NCI-H446 (cell line): ENCODE data around the gene SLC51B.
"Not testable (repeated sequence)": the region's sequence is repeated elsewhere in the genome, so short reads cannot be mapped to it uniquely, and the experiment has no call there.

Experiments used
- DNase-seq, 2 experiments: peaks; one replicate each; lab custom pipeline; 2025; lab: John Stamatoyannopoulos, UW

SLC51B gene

DNA sequence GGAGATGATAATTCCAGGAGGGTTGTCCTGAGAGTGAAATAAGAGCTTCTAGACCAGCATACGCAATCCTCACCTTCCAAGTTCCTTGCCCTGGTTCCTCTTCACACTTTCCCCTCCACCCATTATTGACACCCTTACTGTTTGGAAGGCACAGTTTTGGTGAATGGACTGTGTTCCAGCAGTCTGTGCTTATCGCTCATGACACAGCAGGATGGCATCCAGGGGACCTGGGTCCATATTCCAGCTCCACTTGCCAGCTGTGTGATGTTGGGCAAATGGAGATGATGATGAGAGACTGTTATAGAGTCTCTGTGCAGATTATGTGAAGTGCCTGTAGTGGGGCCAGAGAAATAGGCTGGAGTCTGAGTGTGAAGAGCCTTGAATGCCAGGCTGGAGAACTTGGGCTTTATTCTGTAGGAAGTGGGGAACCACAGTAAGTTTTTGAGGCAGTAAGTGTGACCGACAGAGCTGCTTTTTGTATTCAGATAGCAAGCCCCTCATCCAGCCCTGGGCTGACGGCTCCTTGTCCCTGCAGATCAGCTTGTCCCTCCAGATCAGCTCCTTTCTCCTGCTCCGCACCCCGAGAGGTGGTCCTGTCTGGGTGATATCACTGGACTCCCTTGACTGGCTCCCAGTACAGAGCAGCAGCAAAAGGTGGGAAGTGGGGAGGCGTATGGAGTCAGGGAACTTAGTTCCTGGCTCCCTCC, 39.5 kb downstream of the SLC51B start:
- no peak for DNase-seq

- no peak for DNase-seq
Measured at GRCh38 chr15:65085207-65085753, 40.1 kb downstream of the SLC51B start.

GRCh38 chr15:65085990-65086679, 40.9 kb downstream of the SLC51B start:
- DNase-seq: no peak

- no peak for DNase-seq
Measured at GRCh38 chr15:65086680-65087111, 41.5 kb downstream of the SLC51B start.

DNA sequence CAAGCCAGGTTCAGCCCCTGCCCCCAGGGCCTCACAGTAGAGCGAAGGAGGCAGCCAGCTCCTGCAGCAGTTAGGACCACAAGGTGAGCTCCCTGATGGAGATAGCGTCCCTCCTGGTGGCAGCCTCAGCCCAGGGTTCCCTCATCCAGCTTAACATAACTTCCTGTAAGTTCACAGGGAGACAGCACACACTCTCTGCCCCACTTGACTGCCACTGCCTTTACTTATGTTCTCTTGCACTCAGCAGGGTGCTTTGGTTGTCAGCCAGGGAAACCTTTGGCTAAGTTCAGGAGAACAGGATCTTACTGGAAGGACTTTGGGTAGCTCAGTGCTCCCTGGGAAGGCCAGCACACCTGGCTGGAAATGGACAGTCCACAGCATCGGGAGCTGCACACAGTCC, 42.2 kb downstream of the SLC51B start:
- no peak for DNase-seq

GRCh38 chr15:65087873-65088642, 42.9 kb downstream of the SLC51B start:
- DNase-seq: no peak

- no peak for DNase-seq
Measured at GRCh38 chr15:65088643-65089021, 43.4 kb downstream of the SLC51B start.

DNA sequence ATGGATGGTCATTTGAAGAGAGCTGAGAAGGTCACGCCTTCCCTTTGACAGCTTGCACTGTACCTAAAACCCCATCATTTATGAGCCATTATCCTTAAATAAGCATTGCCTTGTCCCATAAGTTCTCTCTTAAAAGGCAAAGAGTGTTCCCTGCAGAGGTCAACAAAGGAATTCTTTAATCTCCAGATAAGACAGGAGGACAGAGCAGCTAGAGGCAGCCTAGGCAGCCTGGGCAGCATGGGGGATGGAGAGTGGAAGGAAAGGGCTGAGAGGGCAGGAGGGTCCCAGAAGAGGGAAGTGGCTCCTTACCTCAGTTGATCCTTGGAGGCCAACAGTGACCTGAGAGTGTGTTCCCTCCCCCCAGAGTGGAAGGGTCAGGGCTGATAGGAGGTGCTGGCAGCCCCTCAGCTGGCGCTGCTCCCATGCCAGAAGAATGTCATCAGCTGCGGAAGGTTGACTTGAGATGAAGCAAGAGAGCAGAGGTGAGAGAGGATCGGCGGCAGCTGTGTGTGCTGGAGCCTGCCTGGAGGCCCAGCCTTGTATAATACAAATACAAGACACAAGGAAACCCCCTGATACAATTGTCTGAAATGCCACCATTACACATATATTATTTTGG, 44.1 kb downstream of the SLC51B start:
- no peak for DNase-seq

DNA sequence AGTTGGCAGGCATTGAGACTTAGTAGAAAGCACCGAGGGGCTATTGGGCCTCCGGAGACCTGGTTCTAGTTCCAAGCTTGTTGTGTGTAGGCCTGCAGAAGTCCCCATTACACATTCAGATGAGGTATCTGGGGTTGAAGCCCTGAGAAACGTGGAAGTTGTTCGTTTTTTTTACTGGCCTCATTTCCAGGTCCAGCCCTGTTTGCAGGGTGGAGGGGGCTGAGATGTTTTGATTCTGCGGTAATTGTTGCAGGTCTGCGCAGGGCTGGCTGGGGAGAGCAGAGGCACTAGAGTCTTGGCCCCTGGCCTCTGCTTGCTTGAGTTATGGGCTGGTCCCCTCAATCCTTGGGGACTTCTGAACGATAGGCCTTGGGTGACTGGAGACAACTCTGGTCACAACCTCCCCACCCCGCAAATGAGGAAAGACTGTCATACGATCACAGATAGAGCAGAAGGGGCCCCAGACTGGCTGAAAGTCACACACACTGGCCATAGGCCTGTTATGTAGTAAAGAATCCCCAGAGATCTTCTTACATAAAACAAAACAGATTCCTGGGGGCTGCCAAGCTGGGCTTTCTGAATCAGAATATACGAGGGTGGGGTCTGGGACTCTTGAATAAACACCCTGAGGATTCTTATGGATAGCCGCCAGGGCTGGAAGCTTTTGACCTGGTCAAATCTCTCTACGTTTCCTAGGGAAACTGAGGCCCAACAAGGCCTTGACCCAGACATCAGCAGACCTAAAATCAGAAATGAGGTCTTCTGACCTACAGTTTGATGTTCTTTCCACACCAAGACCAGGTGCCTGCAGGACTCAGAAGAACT, 47.0 kb downstream of the SLC51B start:
- no peak for DNase-seq

DNA sequence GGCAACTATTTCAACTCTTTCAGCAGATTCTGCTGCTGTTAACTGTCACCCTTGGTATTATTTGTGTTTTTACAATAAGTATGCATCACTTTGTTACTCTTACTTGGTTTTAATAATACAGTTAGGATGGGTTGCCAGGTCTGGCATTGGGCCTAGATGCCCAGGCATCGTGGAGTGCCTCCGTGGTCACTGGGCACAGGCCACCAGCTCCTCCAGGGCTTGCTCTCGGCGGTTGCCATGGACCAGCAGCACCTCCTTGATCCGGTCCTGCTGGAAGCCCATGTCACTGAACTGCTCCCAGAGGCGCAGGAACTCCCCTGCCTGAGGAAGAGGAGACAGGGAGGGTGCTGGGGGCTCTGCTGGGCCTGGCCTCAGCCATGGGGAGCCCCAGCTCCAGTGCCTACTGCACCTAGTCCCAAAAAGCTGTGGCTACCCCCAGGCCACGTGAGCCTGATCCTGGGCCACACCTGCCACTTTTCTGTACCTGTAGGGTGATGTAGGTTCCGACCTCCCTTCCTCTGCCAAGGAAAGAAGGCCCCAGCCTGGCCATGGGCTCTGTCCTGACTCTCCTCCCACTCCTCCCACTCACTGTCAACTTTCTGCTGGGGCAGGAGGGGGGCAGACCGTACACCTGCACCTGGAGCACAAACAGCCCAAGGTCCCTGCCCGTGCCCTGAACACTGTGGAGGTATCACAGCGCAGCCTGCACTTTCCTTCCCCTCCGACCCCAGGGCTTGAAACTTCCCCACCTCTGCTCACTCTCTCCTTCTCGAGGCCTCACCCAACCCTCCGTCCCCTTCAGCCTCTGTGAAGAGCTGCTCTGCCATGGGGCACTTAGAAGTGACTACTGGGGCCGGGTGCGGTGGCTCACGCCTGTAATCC, 48.0 kb downstream of the SLC51B start:
- no peak for DNase-seq

- DNase-seq: not testable (repeated sequence)
Measured at GRCh38 chr15:65093793-65094170, 48.6 kb downstream of the SLC51B start.

- DNase-seq: no peak
Measured at GRCh38 chr15:65094294-65094995, 49.3 kb downstream of the SLC51B start.

DNA sequence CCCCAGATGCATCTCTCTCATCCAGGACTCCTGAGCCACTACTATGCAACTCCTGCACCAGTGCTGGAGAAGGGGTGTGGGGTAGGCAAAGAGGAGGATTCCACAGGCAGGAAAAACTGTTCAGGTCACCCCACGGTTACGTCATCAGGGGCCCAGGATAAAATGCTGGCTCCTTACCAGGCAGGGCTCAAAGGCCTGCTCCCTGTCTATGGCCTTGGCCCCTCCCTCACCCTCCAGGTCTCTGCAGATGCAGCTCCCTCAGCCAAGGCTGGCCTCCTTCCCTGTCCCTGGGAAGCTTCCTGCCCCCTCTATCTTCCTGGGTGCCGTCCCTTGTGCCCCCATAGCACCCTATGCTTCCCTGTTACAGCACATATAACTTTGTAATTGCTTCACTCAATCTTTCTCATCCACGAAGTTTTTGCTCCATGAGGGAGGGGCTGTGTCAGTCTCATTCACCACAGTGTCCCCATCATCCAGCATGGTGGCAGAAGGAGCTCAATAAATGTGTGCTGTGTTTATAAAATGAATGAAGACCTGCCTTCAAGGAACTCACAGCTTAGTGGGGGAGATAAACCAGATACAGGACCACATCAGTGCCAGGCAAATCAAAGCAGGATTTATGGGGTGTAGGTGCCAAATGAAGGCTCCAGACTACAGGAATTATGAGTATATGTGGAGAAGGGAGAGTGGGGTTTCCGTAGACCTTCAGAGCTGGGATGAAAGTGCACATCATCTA, 50.0 kb downstream of the SLC51B start:
- DNase-seq: no peak

- no peak for DNase-seq
Measured at GRCh38 chr15:65095747-65096104, 50.5 kb downstream of the SLC51B start.

DNA sequence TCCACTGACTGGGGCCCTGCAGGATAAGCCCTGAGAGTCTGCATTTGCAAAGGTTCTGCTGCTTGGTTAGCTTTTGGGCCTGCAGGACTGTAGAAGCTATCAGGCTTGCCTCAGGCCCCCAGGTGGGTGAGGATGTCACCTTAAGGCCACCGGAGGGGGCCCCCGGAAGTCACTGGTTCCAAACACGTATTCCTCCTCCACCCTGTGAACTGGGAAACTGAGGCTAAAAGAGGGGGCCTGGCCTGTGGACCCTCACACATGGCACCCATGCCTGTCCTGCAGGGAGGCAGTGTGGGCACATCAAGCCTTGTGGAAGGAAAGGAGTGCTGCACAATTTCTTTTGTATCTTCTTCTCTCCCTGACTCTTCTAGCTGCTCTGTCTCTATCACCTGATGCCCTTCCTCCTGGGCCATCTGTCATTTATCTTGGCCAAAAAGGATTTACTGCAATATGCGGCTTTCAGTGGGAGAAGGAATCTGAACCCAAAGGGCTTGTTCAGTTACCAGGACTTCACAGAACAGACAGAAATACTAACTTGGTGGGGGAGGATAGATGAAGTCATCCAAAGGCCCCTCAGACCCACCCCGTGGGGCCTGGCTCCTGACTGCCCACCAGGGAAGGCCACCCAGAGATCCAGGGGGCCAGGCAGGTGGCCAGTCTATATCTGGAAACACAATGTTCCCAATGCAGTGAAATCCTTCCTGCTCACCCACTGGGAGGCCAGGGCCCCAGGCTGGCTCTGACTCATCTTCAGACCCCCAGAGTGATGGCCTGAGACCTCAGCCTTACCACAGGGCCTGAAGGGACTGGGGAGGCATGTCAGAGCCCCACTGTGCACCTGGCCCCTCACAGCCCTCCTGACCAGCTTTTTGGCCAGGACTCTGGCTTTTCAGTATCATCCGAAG, 51.5 kb downstream of the SLC51B start:
- DNase-seq: no peak

- no peak for DNase-seq
Measured at GRCh38 chr15:65097651-65098263, 52.6 kb downstream of the SLC51B start.

DNA sequence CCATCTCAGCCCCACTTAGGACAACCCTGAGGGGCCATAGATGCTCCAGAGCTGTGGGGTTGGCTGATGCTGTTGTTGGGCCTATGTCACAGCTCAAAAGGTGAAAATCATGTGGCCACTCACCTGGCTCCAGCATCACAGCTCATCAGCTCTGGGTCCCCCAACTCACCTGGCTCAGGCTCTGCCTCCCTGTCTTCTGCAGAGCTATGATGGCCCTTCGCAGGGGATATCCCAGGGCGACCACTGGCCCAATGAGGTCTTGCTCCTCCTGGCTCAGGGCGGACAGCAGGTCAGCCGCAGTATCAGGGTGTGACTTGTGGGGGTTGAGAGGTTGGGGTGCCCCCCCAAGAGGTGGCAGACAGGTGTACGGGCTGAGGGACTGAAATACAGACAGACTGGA, 54.1 kb downstream of the SLC51B start:
- DNase-seq: no peak

DNA sequence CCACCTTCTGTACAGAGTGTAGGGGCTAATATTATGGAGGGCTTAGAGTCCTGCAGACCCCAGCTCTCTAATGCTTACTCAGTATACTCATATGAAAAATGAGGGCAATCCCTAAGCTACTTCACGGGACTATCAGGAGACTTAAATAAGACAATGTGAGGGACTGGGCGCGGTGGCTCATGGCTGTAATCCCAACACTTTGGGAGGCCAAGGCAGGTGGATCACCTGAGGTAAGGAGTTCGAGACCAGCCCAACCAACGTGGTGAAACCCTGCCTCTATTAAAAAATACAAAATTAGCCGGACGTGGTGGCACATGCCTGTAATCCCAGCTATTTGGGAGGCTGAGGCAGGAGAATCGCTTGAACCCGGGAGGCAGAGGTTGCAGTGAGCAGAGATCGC, 54.6 kb downstream of the SLC51B start:
- not testable (repeated sequence) for DNase-seq
